ENCODE measurements around the gene CACNB4.

DNA sequence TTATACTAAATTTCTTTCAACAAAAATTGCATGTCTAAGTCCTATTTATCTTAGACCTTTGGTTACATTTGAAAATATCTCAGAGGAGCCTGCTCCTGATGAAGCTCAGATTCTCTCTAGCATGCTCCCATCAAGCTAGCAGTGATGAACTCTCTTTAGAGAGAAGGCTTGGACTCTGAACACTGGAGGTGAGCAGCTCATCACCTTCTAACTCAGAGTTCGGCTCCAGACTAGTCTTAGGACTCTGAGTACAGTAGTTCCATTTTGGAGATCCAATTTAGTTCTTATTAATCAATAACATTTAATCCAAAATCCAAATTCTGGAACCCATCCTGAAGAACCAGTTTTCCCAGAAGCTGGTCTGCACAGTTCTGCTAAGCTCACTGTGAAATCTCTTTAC is 107.8 kb downstream of the CACNB4 start:
- no peak for TF ChIP-seq POLR2AphosphoS5 (IDR thresholded peaks at IDR 0.05; ENCODE audit: low read depth, low read length)
- TF ChIP-seq FOXP2 (optimal IDR thresholded peaks at IDR 0.05; ENCODE audit: borderline replicate concordance, extremely low read depth, extremely low read length, insufficient read depth): no peak

Measured in PFSK-1 (cell line).